Endothelial cell of umbilical vein (primary cell): Measurements from ENCODE around the gene TNPO1. TPM values are rescaled to one million over a fixed set of nuclear protein-coding genes. Genes with fewer than 3 reads are reported as not detected.

Source experiments
- BruUV-seq: library from RNA; stranded (reverse); fragments of 400-500 nt; replicated peaks from 2 replicates; lab custom pipeline; 2021; lab: Mats Ljungman, UMichigan
- CTCF ChIA-PET: fragments of 300-600, 350-600 bp; sonication (Branson Sonifier 250); formaldehyde crosslinking; loops from one replicate; lab custom pipeline; 2021; ENCODE audit warnings: antibody characterized with exemption, inconsistent platforms; lab: Charles Lee
- POLR2A ChIA-PET: fragments of 300-600, 350-600 bp; sonication (Branson Sonifier 250); formaldehyde crosslinking; loops from one replicate; lab custom pipeline; 2021; ENCODE audit warnings: antibody characterized with exemption, inconsistent platforms; lab: Charles Lee
- DNase-seq: peaks from one replicate; pipeline ENCODE4 v3.0.0-alpha.2; 2011; ENCODE audit warnings: low read depth, low spot score
- FAIRE-seq: peaks from 2 replicates; lab custom pipeline; 2011; peaks lifted over from hg19 to GRCh38; lab: Jason Lieb, UNC
- H2AFZ ChIP-seq: 2 replicates; pipeline ENCODE4 v1.6.0; 2012; ENCODE audit warnings: low read depth, low read length, control low read depth, inconsistent platforms
- H3K27ac ChIP-seq: 2 replicates; pipeline ENCODE4 v1.5.1; 2011; ENCODE audit warnings: low read depth, mild to moderate bottlenecking, control low read depth, low read length, moderate library complexity; ENCODE audit not compliant: insufficient read depth
- H3K27me3 ChIP-seq, 2 experiments: 2 replicates each; pipeline versions ENCODE4 v1.6.0 to v1.6.1; 2011; ENCODE audit warnings: low read length in 2 of 2, mixed read lengths in 1 of 2; ENCODE audit not compliant: control insufficient read depth in 2 of 2, insufficient read depth in 2 of 2
- H3K36me3 ChIP-seq, 2 experiments: 2 replicates in 1 of 2; 3 replicates in 1 of 2; pipeline ENCODE4 v1.5.1; 2011; ENCODE audit warnings: low read length in 2 of 2, mild to moderate bottlenecking in 1 of 2, moderate library complexity in 1 of 2; ENCODE audit not compliant: control insufficient read depth in 2 of 2, insufficient read depth in 2 of 2; ENCODE audit errors: extremely low read depth in 1 of 2
- H3K4me1 ChIP-seq: 3 replicates; pipeline ENCODE4 v1.5.1; 2011; ENCODE audit warnings: mild to moderate bottlenecking, low read length; ENCODE audit not compliant: control insufficient read depth, insufficient read depth; ENCODE audit errors: extremely low read depth
- H3K4me2 ChIP-seq: 2 replicates; pipeline ENCODE4 v1.6.1; 2011; ENCODE audit warnings: low read length, control low read depth, mixed read lengths; ENCODE audit not compliant: insufficient read depth
- H3K4me3 ChIP-seq, 3 experiments: fragments of 200-600 bp in 1 of 3; sonication (generic), shearing (Covaris generic) in 1 of 3; replicated peaks in 1 of 3; 2 replicates each; pipeline ENCODE4 v1.5.1; 2011 to 2016; ENCODE audit warnings: control low read depth in 3 of 3, low read length in 3 of 3, mild to moderate bottlenecking in 2 of 3, inconsistent platforms in 1 of 3, low read depth in 1 of 3, moderate library complexity in 1 of 3; ENCODE audit not compliant: insufficient read depth in 1 of 3
- H3K79me2 ChIP-seq: 2 replicates; pipeline ENCODE4 v1.6.0; 2012; ENCODE audit warnings: low read length, inconsistent platforms; ENCODE audit not compliant: control insufficient read depth, insufficient read depth
- H3K9ac ChIP-seq: replicated peaks from 2 replicates; pipeline ENCODE3; 2011; ENCODE audit warnings: low read length, control low read depth; ENCODE audit not compliant: insufficient read depth; ENCODE audit errors: extremely low read depth
- H3K9me1 ChIP-seq: replicated peaks from 3 replicates; pipeline ENCODE4 v1.6.0; 2011; ENCODE audit warnings: mild to moderate bottlenecking, low read length; ENCODE audit not compliant: control insufficient read depth, insufficient read depth; ENCODE audit errors: extremely low read depth
- H3K9me3 ChIP-seq: replicated peaks from 2 replicates; pipeline ENCODE4 v1.5.1; 2012; ENCODE audit warnings: low read length, inconsistent platforms; ENCODE audit not compliant: control insufficient read depth, insufficient read depth
- H4K20me1 ChIP-seq: replicated peaks from 2 replicates; pipeline ENCODE3; 2011; ENCODE audit warnings: mild to moderate bottlenecking, low read length; ENCODE audit not compliant: control insufficient read depth, insufficient read depth; ENCODE audit errors: extremely low read depth
- CTCF ChIP-seq, 2 donors: IDR thresholded peaks; 1 replicate in 1 of 2; 2 replicates in 1 of 2; pipeline ENCODE4 v1.5.1; 2011; ENCODE audit warnings: low read length in 2 of 2, mild to moderate bottlenecking in 2 of 2, moderate library complexity in 2 of 2, control low read depth in 1 of 2, inconsistent platforms in 1 of 2, low read depth in 1 of 2; ENCODE audit not compliant: insufficient read depth in 1 of 2; ENCODE audit errors: extremely low read depth in 1 of 2
- EZH2 ChIP-seq: IDR thresholded peaks from 2 replicates; pipeline ENCODE4 v1.6.1; 2012; ENCODE audit warnings: borderline replicate concordance, low read depth, mild to moderate bottlenecking, moderate library complexity, low read length, inconsistent platforms; ENCODE audit not compliant: severe bottlenecking
- FOS ChIP-seq: IDR thresholded peaks from 2 replicates; pipeline ENCODE4 v1.6.1; 2011; ENCODE audit warnings: mild to moderate bottlenecking, low read length, moderate library complexity, borderline replicate concordance; ENCODE audit not compliant: insufficient read depth
- GATA2 ChIP-seq: IDR thresholded peaks from 2 replicates; pipeline ENCODE4 v1.7.0; 2011; ENCODE audit warnings: low read depth, mild to moderate bottlenecking, moderate library complexity, mixed read lengths, low read length; ENCODE audit not compliant: insufficient read length, insufficient read depth
- JUN ChIP-seq: IDR thresholded peaks from 2 replicates; pipeline ENCODE4 v1.6.1; 2011; ENCODE audit warnings: borderline replicate concordance, low read depth; ENCODE audit not compliant: insufficient read length, insufficient read depth
- MAX ChIP-seq: IDR thresholded peaks from 2 replicates; pipeline ENCODE4 v1.6.1; 2011; ENCODE audit not compliant: insufficient read depth, insufficient read length
- MYC ChIP-seq: IDR thresholded peaks from one replicate; pipeline ENCODE4 v1.6.1; 2011; ENCODE audit warnings: mild to moderate bottlenecking, low read depth, low read length
- POLR2A ChIP-seq: IDR thresholded peaks from 2 replicates; pipeline ENCODE4 v1.6.1; 2012; ENCODE audit warnings: low read depth, mild to moderate bottlenecking, control low read depth, low read length
- POLR2AphosphoS5 ChIP-seq: IDR thresholded peaks from 2 replicates; pipeline ENCODE4 v1.6.1; 2012; ENCODE audit warnings: low read depth, mild to moderate bottlenecking, control low read depth, low read length, moderate library complexity; ENCODE audit not compliant: insufficient read depth
- dilution Hi-C: fragments of 300-500 bp; cut with MboI; formaldehyde crosslinking; loops from one replicate; pipeline ENCODE4 v1.15.0; 2019; ENCODE audit warnings: low sequenced_read_pairs; ENCODE audit not compliant: extremely low pct_ligation_motif_present
- intact Hi-C: fragments of 100-400 bp; cut with micrococcal nuclease; formaldehyde crosslinking; loops from one replicate; pipeline ENCODE4 v1.10.0; 2022
- polyA plus RNA-seq, 4 experiments: library from polyadenylated mRNA; depleted of rRNA in 3 of 4; stranded (reverse) in 3 of 4; unstranded in 1 of 4; fragments of >200 nt; gene quantifications; 2 replicates each; pipeline versions ENCODE4 v1.2.1 to v1.2.3, GENCODE V29; 2011 to 2012; ENCODE audit warnings: missing spikeins in 1 of 4
- total RNA-seq: library from RNA; stranded (reverse); gene quantifications from 2 replicates; pipeline ENCODE4 v1.2.3, GENCODE V29; 2021

The TNPO1 gene
- total and polyA plus RNA-seq, 2 donors (not counting 3 experiments of a cell fraction or from before 2014, with no cell fraction given) = 65.6 to 298 TPM

GRCh38 chr5:72834924-72835323, 18.5 kb downstream of the TNPO1 start:
- FAIRE-seq (no peak), DNase-seq (no peak)
- H3K4me3 ChIP-seq = no peak overlapping the region
- TF ChIP-seq EZH2 (no peak), MYC (no peak), MAX (no peak), POLR2A (no peak), CTCF (IDR thresholded peaks at IDR 0.05; ENCODE audit: extremely low read depth in 1 of 2, insufficient read depth in 1 of 2, low read depth in 1 of 2, low read length in 2 of 2) (no peak), FOS (no peak), GATA2 (no peak), JUN (no peak), POLR2AphosphoS5 (no peak)
- no peak overlapping the region for H3K4me2 ChIP-seq
- intact Hi-C loops (no loop called here), dilution Hi-C loops (no loop called here)
- H3K79me2 ChIP-seq = peaks cover 100% of the 10 kb centered on the region
- H3K27me3 ChIP-seq = no peaks in the 10 kb centered on the region
- H3K36me3 ChIP-seq = peaks cover 0 to 2% of the 10 kb centered on the region in 2 experiments
- H3K4me1 ChIP-seq = peaks cover 29% of the 10 kb centered on the region
- no peak overlapping the region for H2AFZ ChIP-seq
- no TSS peak for BruUV-seq
- ChIA-PET POLR2A (no interaction called here), CTCF (interaction anchor here (1.2 to 2.6 kb wide), 2 partner anchors 16 to 224 kb away, joined by 6 to 12 read pairs; no protein-coding TSS in a partner anchor)
- H3K9ac ChIP-seq = no peak overlapping the region
- no peak overlapping the region for H3K27ac ChIP-seq
- H4K20me1 ChIP-seq = peaks cover 21% of the 10 kb centered on the region
- no peaks in the 10 kb centered on the region for H3K9me3 ChIP-seq
- no peaks in the 10 kb centered on the region for H3K9me1 ChIP-seq
